RWPE2 (cell line): ENCODE measurements around the gene MRPL2.

Source experiments
- ATAC-seq: fragments of 200-7000 bp; cut with Tn5 transposase; 3 replicates; pipeline ENCODE4 v1.9.1; 2021; ENCODE audit warnings: low read depth
- DNase-seq: peaks from one replicate; pipeline ENCODE4 v3.0.0-alpha.2; 2020; ENCODE audit warnings: low spot score
- H3K27ac ChIP-seq: fragments of 450-650 bp; 2 replicates; pipeline ENCODE4 v1.5.1; 2017; ENCODE audit warnings: mild to moderate bottlenecking; ENCODE audit not compliant: poor library complexity, severe bottlenecking
- H3K27me3 ChIP-seq: fragments of 250-450 bp; sonication (Bioruptor Pico); 2 replicates; pipeline ENCODE4 v1.5.1; 2021; ENCODE audit warnings: mild to moderate bottlenecking, moderate library complexity; ENCODE audit not compliant: insufficient read depth, poor library complexity, severe bottlenecking
- H3K36me3 ChIP-seq: fragments of 250-450 bp; sonication (Bioruptor Pico); 2 replicates; pipeline ENCODE4 v1.5.1; 2020; ENCODE audit warnings: low read depth, mild to moderate bottlenecking, moderate library complexity
- H3K4me1 ChIP-seq: fragments of 250-450 bp; sonication (Bioruptor Pico); 2 replicates; pipeline ENCODE4 v1.5.1; 2021; ENCODE audit warnings: mild to moderate bottlenecking, moderate library complexity; ENCODE audit not compliant: insufficient read depth, poor library complexity, severe bottlenecking
- H3K4me3 ChIP-seq: fragments of 250-450 bp; sonication (Bioruptor Pico); 2 replicates; pipeline ENCODE4 v1.5.1; 2021; ENCODE audit warnings: mild to moderate bottlenecking, moderate library complexity; ENCODE audit not compliant: severe bottlenecking
- H3K9me3 ChIP-seq: fragments of 250-450 bp; sonication (Bioruptor Pico); 2 replicates; pipeline ENCODE4 v1.5.1; 2021; ENCODE audit warnings: mild to moderate bottlenecking, moderate library complexity; ENCODE audit not compliant: severe bottlenecking
- CTCF ChIP-seq: fragments of 450-650 bp; IDR thresholded peaks from one replicate; pipeline ENCODE4 v1.5.1; 2017; ENCODE audit warnings: mild to moderate bottlenecking, moderate library complexity; ENCODE audit not compliant: poor library complexity, severe bottlenecking

Gene MRPL2

GRCh38 chr6:43101497-43101896 lies 42.3 kb upstream of the MRPL2 start:
- TF ChIP-seq CTCF, result no peak
- H3K4me1 ChIP-seq, result peaks cover 28% of the 10 kb centered on the region
- H3K4me3 ChIP-seq, result no peak overlapping the region
- H3K36me3 ChIP-seq, result no peaks in the 10 kb centered on the region
- no peaks in the 10 kb centered on the region for H3K9me3 ChIP-seq
- ATAC-seq, result no peak
- no peak for DNase-seq
- no peak overlapping the region for H3K27ac ChIP-seq
- no peaks in the 10 kb centered on the region for H3K27me3 ChIP-seq

GRCh38 chr6:43097502-43097901 lies 38.3 kb upstream of the MRPL2 start:
- Histone ChIP-seq H3K27me3 (no peaks in the 10 kb centered on the region), H3K36me3 (no peaks in the 10 kb centered on the region), H3K4me3 (no peak overlapping the region), H3K9me3 (no peaks in the 10 kb centered on the region), H3K4me1 (peaks cover 31% of the 10 kb centered on the region), H3K27ac (peak overlapping the region; percentile 92)
- DNase-seq (no peak), ATAC-seq (no peak)
- TF ChIP-seq CTCF, result no peak

- TF ChIP-seq CTCF, result no peak
- ATAC-seq (no peak), DNase-seq (no peak)
- H3K4me3 ChIP-seq, result no peak overlapping the region
- peaks cover 31% of the 10 kb centered on the region for H3K4me1 ChIP-seq
- peak overlapping the region; percentile 92 for H3K27ac ChIP-seq
- H3K27me3 ChIP-seq, result no peaks in the 10 kb centered on the region
- no peaks in the 10 kb centered on the region for H3K9me3 ChIP-seq
- no peaks in the 10 kb centered on the region for H3K36me3 ChIP-seq
These were observed 37.9 kb upstream of the MRPL2 start for GRCh38 chr6:43097098-43097489.

- Histone ChIP-seq H3K9me3 (no peaks in the 10 kb centered on the region), H3K27ac (peak overlapping the region; percentile 92), H3K27me3 (no peaks in the 10 kb centered on the region), H3K4me1 (peaks cover 33% of the 10 kb centered on the region), H3K4me3 (peak overlapping the region; percentile 5), H3K36me3 (no peaks in the 10 kb centered on the region)
- DNase-seq (peak; percentile 88), ATAC-seq (peak; percentile 88)
- no peak for TF ChIP-seq CTCF
These were observed 37.3 kb upstream of the MRPL2 start for GRCh38 chr6:43096451-43097097.

GRCh38 chr6:43095939-43096338 lies 36.7 kb upstream of the MRPL2 start:
- Histone ChIP-seq H3K27ac (peak overlapping the region; percentile 92), H3K4me1 (peaks cover 38% of the 10 kb centered on the region), H3K27me3 (no peaks in the 10 kb centered on the region), H3K9me3 (no peaks in the 10 kb centered on the region), H3K36me3 (no peaks in the 10 kb centered on the region), H3K4me3 (peak overlapping the region; percentile 5)
- ATAC-seq, result peak; percentile 14; the same call in 1 of the 3 replicates
- no peak for DNase-seq
- no peak for TF ChIP-seq CTCF
